Immature natural killer cell (primary cell): Measurements from ENCODE around the gene CNBD2. TPM values are rescaled to one million over a fixed set of nuclear protein-coding genes. Genes with fewer than 3 reads are reported as not detected.
"Not testable (repeated sequence)": the region's sequence is repeated elsewhere in the genome, so short reads cannot be mapped to it uniquely, and the experiment has no call there.

Experiments used
- DNase-seq, 3 donors: peaks; one replicate each; pipeline ENCODE4 v3.0.0; 2022; ENCODE audit warnings: mixed read lengths in 1 of 3
- H3K27ac Mint-ChIP-seq, 6 donors: one replicate each; pipeline ENCODE4 v1.8.0; 2020; ENCODE audit warnings: mixed read lengths in 6 of 6, mild to moderate bottlenecking in 5 of 6, inconsistent platforms in 4 of 6, moderate library complexity in 3 of 6
- H3K27me3 Mint-ChIP-seq, 3 donors: one replicate each; pipeline ENCODE4 v1.8.0; 2020 to 2021; ENCODE audit warnings: low read depth in 3 of 3, mild to moderate bottlenecking in 3 of 3, mixed read lengths in 3 of 3, moderate library complexity in 3 of 3, inconsistent platforms in 1 of 3
- H3K36me3 Mint-ChIP-seq, 3 donors: one replicate each; pipeline ENCODE4 v1.8.0; 2020; ENCODE audit warnings: mixed read lengths in 3 of 3, inconsistent platforms in 2 of 3, mild to moderate bottlenecking in 2 of 3
- H3K4me1 Mint-ChIP-seq, 2 donors: one replicate each; pipeline ENCODE4 v1.8.0; 2020; ENCODE audit warnings: inconsistent platforms in 2 of 2, mild to moderate bottlenecking in 2 of 2, mixed read lengths in 2 of 2, moderate library complexity in 1 of 2
- H3K4me3 Mint-ChIP-seq, 5 donors: one replicate each; pipeline ENCODE4 v1.8.0; 2020; ENCODE audit warnings: mild to moderate bottlenecking in 5 of 5, mixed read lengths in 5 of 5, inconsistent platforms in 3 of 5, moderate library complexity in 3 of 5
- H3K9me3 Mint-ChIP-seq, 6 donors: one replicate each; pipeline ENCODE4 v1.8.0; 2020; ENCODE audit warnings: mild to moderate bottlenecking in 6 of 6, mixed read lengths in 6 of 6, inconsistent platforms in 4 of 6, moderate library complexity in 3 of 6
- polyA plus RNA-seq, 3 donors: library from polyadenylated mRNA; unstranded; fragments of 300-500 nt; fragmentation: Illumina TruSeq; gene quantifications; one replicate each; pipeline ENCODE4 v1.2.3, GENCODE V29; 2021

Gene CNBD2
- polyA plus RNA-seq, 3 donors from 2014 or later, result 8.2 to 13.7 (median 8.4) TPM

- Mint-ChIP-seq H3K27me3 (peaks cover 0 to 7% (median 2%) of the 10 kb centered on the region in 3 donors), H3K9me3 (no peaks in the 10 kb centered on the region), H3K4me3 (no peak overlapping the region), H3K27ac (no peak overlapping the region), H3K36me3 (no peaks in the 10 kb centered on the region), H3K4me1 (no peaks in the 10 kb centered on the region)
- no peak for DNase-seq
These were observed 48.9 kb downstream of the CNBD2 start for GRCh38 chr20:36017048-36017951.

- Mint-ChIP-seq H3K27me3 (peaks cover 0 to 7% (median 2%) of the 10 kb centered on the region in 3 donors), H3K36me3 (no peaks in the 10 kb centered on the region), H3K4me1 (no peaks in the 10 kb centered on the region), H3K9me3 (no peaks in the 10 kb centered on the region), H3K4me3 (no peak overlapping the region), H3K27ac (no peak overlapping the region)
- DNase-seq, result no peak
These were observed 50.0 kb downstream of the CNBD2 start for GRCh38 chr20:36018208-36018988.

- H3K4me1 Mint-ChIP-seq, H3K27me3 Mint-ChIP-seq, H3K27ac Mint-ChIP-seq, DNase-seq, H3K4me3 Mint-ChIP-seq, H3K9me3 Mint-ChIP-seq, H3K36me3 Mint-ChIP-seq: not testable (repeated sequence)
These were observed 57.7 kb downstream of the CNBD2 start for GRCh38 chr20:36026131-36026530.

GRCh38 chr20:36028106-36028808 is 59.9 kb downstream of the CNBD2 start:
- Mint-ChIP-seq H3K27ac (no peak overlapping the region), H3K36me3 (peaks cover 0 to 3% (median 0%) of the 10 kb centered on the region in 3 donors), H3K4me1 (no peaks in the 10 kb centered on the region), H3K27me3 (peaks cover 0 to 8% (median 0%) of the 10 kb centered on the region in 3 donors), H3K9me3 (no peaks in the 10 kb centered on the region), H3K4me3 (no peak overlapping the region)
- DNase-seq, result no peak

- no peaks in the 10 kb centered on the region for H3K9me3 Mint-ChIP-seq
These were observed 61.8 kb downstream of the CNBD2 start for GRCh38 chr20:36030149-36030548.

GRCh38 chr20:36031806-36032205 is 63.4 kb downstream of the CNBD2 start:
- H3K36me3 Mint-ChIP-seq, result peaks cover 0 to 3% (median 0%) of the 10 kb centered on the region in 3 donors
- no peak overlapping the region for H3K4me3 Mint-ChIP-seq
- H3K27me3 Mint-ChIP-seq, result peaks cover 0 to 3% (median 3%) of the 10 kb centered on the region in 3 donors
- H3K27ac Mint-ChIP-seq, result no peak overlapping the region
- no peaks in the 10 kb centered on the region for H3K9me3 Mint-ChIP-seq
- DNase-seq, result no peak
- H3K4me1 Mint-ChIP-seq, result no peaks in the 10 kb centered on the region

More at GRCh38 chr20:36030149-36030548, 61.8 kb downstream of the CNBD2 start:
- H3K36me3 Mint-ChIP-seq, result peaks cover 0 to 3% (median 0%) of the 10 kb centered on the region in 3 donors
- peaks cover 0 to 8% (median 1%) of the 10 kb centered on the region in 3 donors for H3K27me3 Mint-ChIP-seq
- DNase-seq, result no peak
- H3K4me1 Mint-ChIP-seq, result no peaks in the 10 kb centered on the region
- no peak overlapping the region for H3K4me3 Mint-ChIP-seq
- no peak overlapping the region for H3K27ac Mint-ChIP-seq

GRCh38 chr20:36034875-36035274 is 66.5 kb downstream of the CNBD2 start:
- Mint-ChIP-seq H3K27me3 (peaks cover 2 to 3% (median 3%) of the 10 kb centered on the region in 3 donors), H3K36me3 (peaks cover 0 to 9% (median 0%) of the 10 kb centered on the region in 3 donors), H3K4me3 (peak overlapping the region in 1 of 5 donors; percentile 4), H3K9me3 (no peaks in the 10 kb centered on the region), H3K4me1 (no peaks in the 10 kb centered on the region), H3K27ac (no peak overlapping the region)
- DNase-seq, result no peak

GRCh38 chr20:36035745-36036144 is 67.4 kb downstream of the CNBD2 start:
- Mint-ChIP-seq H3K36me3 (peaks cover 0 to 9% (median 0%) of the 10 kb centered on the region in 3 donors), H3K27me3 (peaks cover 2 to 3% (median 3%) of the 10 kb centered on the region in 3 donors), H3K4me3 (no peak overlapping the region), H3K27ac (no peak overlapping the region), H3K4me1 (no peaks in the 10 kb centered on the region), H3K9me3 (no peaks in the 10 kb centered on the region)
- DNase-seq, result no peak

GRCh38 chr20:36036688-36037087 is 68.3 kb downstream of the CNBD2 start:
- H3K27me3 Mint-ChIP-seq, result peaks cover 0 to 3% (median 2%) of the 10 kb centered on the region in 3 donors
- H3K9me3 Mint-ChIP-seq, result no peaks in the 10 kb centered on the region
- no peak overlapping the region for H3K27ac Mint-ChIP-seq
- H3K36me3 Mint-ChIP-seq, result peaks cover 0 to 6% (median 0%) of the 10 kb centered on the region in 3 donors
- H3K4me1 Mint-ChIP-seq, result no peaks in the 10 kb centered on the region
- DNase-seq, result no peak
- no peak overlapping the region for H3K4me3 Mint-ChIP-seq

- no peak overlapping the region for H3K4me3 Mint-ChIP-seq
- no peak overlapping the region for H3K27ac Mint-ChIP-seq
- H3K4me1 Mint-ChIP-seq, result peaks cover 4 to 6% of the 10 kb centered on the region in 2 donors
- H3K27me3 Mint-ChIP-seq, result peaks cover 0 to 3% (median 3%) of the 10 kb centered on the region in 3 donors
- no peaks in the 10 kb centered on the region for H3K9me3 Mint-ChIP-seq
- peaks cover 0 to 6% (median 0%) of the 10 kb centered on the region in 3 donors for H3K36me3 Mint-ChIP-seq
- DNase-seq, result no peak
These were observed 72.2 kb downstream of the CNBD2 start for GRCh38 chr20:36040571-36040970.

GRCh38 chr20:36043441-36043840 is 75.1 kb downstream of the CNBD2 start:
- no peaks in the 10 kb centered on the region for H3K9me3 Mint-ChIP-seq

GRCh38 chr20:36043892-36044515 is 75.6 kb downstream of the CNBD2 start:
- Mint-ChIP-seq H3K27ac (no peak overlapping the region), H3K9me3 (no peaks in the 10 kb centered on the region), H3K27me3 (peaks cover 0 to 3% (median 2%) of the 10 kb centered on the region in 3 donors), H3K36me3 (peaks cover under 1 to 6% (median 3%) of the 10 kb centered on the region in 3 donors), H3K4me3 (no peak overlapping the region), H3K4me1 (peaks cover 35 to 40% of the 10 kb centered on the region in 2 donors)
- no peak for DNase-seq

More at GRCh38 chr20:36043441-36043840, 75.1 kb downstream of the CNBD2 start:
- Mint-ChIP-seq H3K27ac (no peak overlapping the region), H3K4me3 (no peak overlapping the region), H3K4me1 (peaks cover 30 to 34% of the 10 kb centered on the region in 2 donors), H3K36me3 (peaks cover under 1 to 6% (median 4%) of the 10 kb centered on the region in 3 donors), H3K27me3 (peaks cover 0 to 3% (median 2%) of the 10 kb centered on the region in 3 donors)
- DNase-seq, result no peak

GRCh38 chr20:36045373-36045714 is 77.0 kb downstream of the CNBD2 start:
- H3K9me3 Mint-ChIP-seq, result no peaks in the 10 kb centered on the region
- peak overlapping the region in 3 of 6 donors; percentile 24 to 80 (median 37) for H3K27ac Mint-ChIP-seq
- H3K27me3 Mint-ChIP-seq, result peaks cover 0 to 3% (median 2%) of the 10 kb centered on the region in 3 donors
- H3K4me1 Mint-ChIP-seq, result peaks cover 47 to 51% of the 10 kb centered on the region in 2 donors
- DNase-seq, result no peak
- peak overlapping the region in 1 of 5 donors; percentile 18 for H3K4me3 Mint-ChIP-seq
- peaks cover 0 to 6% (median 3%) of the 10 kb centered on the region in 3 donors for H3K36me3 Mint-ChIP-seq
